HEK293 (cell line): ENCODE data around the gene SYNM.

Experiments
- CTCF ChIA-PET: fragments of 350-600 bp; formaldehyde crosslinking; extraction: SDS; loops from one replicate; lab custom pipeline; 2021; ENCODE audit warnings: antibody characterized with exemption; lab: Yijun Ruan, JAX
- POLR2A ChIA-PET: fragments of 300-600 bp; formaldehyde crosslinking; extraction: SDS; loops from one replicate; lab custom pipeline; 2020; ENCODE audit warnings: antibody characterized with exemption, inconsistent platforms; lab: Yijun Ruan, JAX
- H3K27ac ChIP-seq: fragments of 200-500 bp; sonication (Bioruptor generic); 2 replicates; pipeline ENCODE4 v1.5.1; 2014; ENCODE audit warnings: low read depth, low read length, control low read depth, inconsistent platforms; ENCODE audit errors: extremely low read depth
- H3K36me3 ChIP-seq, 2 experiments: fragments of 200-500 bp in 1 of 2; sonication (Bioruptor generic) in 1 of 2; 1 replicate in 1 of 2; 2 replicates in 1 of 2; pipeline ENCODE4 v1.5.1; 2014 to 2017; ENCODE audit warnings: inconsistent platforms in 2 of 2, low read length in 2 of 2; ENCODE audit not compliant: control insufficient read depth in 2 of 2, insufficient read depth in 1 of 2
- H3K4me1 ChIP-seq: fragments of 200-500 bp; sonication (Bioruptor generic); 2 replicates; pipeline ENCODE4 v1.5.1; 2014; ENCODE audit warnings: mild to moderate bottlenecking, low read length, inconsistent platforms; ENCODE audit not compliant: control insufficient read depth, insufficient read depth
- H3K4me3 ChIP-seq: 2 replicates; pipeline ENCODE4 v1.5.1; 2011; ENCODE audit warnings: low read depth, mild to moderate bottlenecking, control low read depth, low read length, moderate library complexity
- H3K9me3 ChIP-seq: fragments of 200-500 bp; sonication (Bioruptor generic); 2 replicates; pipeline ENCODE4 v1.5.1; 2014; ENCODE audit warnings: low read depth, low read length, inconsistent platforms; ENCODE audit not compliant: control insufficient read depth, insufficient read depth
- BCL11A ChIP-seq: fragments of 450-650 bp; formaldehyde crosslinking; IDR thresholded peaks from 2 replicates; pipeline ENCODE4 v1.5.1; 2016; ENCODE audit warnings: low read depth, missing biosample characterization, missing genetic modification characterization
- GFI1B ChIP-seq: fragments of 450-650 bp; formaldehyde crosslinking; IDR thresholded peaks from 2 replicates; pipeline ENCODE4 v1.5.1; 2016; ENCODE audit warnings: missing biosample characterization, missing genetic modification characterization
- HIC1 ChIP-seq: fragments of 450-650 bp; formaldehyde crosslinking; IDR thresholded peaks from 2 replicates; pipeline ENCODE4 v1.5.1; 2016; ENCODE audit warnings: missing biosample characterization, missing genetic modification characterization
- SALL2 ChIP-seq: fragments of 450-650 bp; formaldehyde crosslinking; IDR thresholded peaks from 2 replicates; pipeline ENCODE4 v1.5.0; 2017; ENCODE audit warnings: missing biosample characterization, mild to moderate bottlenecking, missing genetic modification characterization, borderline replicate concordance
- SETDB1 ChIP-seq: IDR thresholded peaks from one replicate; pipeline ENCODE4 v1.6.1; 2017; ENCODE audit warnings: mild to moderate bottlenecking, low read length, moderate library complexity, mixed read lengths; ENCODE audit not compliant: insufficient read length
- SP2 ChIP-seq: fragments of 450-650 bp; formaldehyde crosslinking; IDR thresholded peaks from 2 replicates; pipeline ENCODE4 v1.5.1; 2016; ENCODE audit warnings: missing biosample characterization, missing genetic modification characterization
- SP7 ChIP-seq: fragments of 450-650 bp; formaldehyde crosslinking; IDR thresholded peaks from 2 replicates; pipeline ENCODE4 v1.5.1; 2016; ENCODE audit warnings: missing biosample characterization, missing genetic modification characterization
- TCF7L2 ChIP-seq: IDR thresholded peaks from 2 replicates; pipeline ENCODE4 v1.6.1; 2011; ENCODE audit warnings: low read depth, mild to moderate bottlenecking, inconsistent platforms, low read length, moderate library complexity, borderline replicate concordance
- YY1 ChIP-seq: fragments of 450-650 bp; formaldehyde crosslinking; IDR thresholded peaks from 2 replicates; pipeline ENCODE4 v1.5.1; 2018; ENCODE audit warnings: missing biosample characterization, missing genetic modification characterization
- YY2 ChIP-seq: fragments of 450-650 bp; formaldehyde crosslinking; IDR thresholded peaks from 2 replicates; pipeline ENCODE4 v1.5.1; 2016; ENCODE audit warnings: missing biosample characterization, missing genetic modification characterization
- ZBTB17 ChIP-seq: fragments of 450-650 bp; formaldehyde crosslinking; IDR thresholded peaks from 2 replicates; pipeline ENCODE4 v1.5.1; 2016; ENCODE audit warnings: missing biosample characterization, missing genetic modification characterization
- ZBTB48 ChIP-seq: fragments of 450-650 bp; formaldehyde crosslinking; IDR thresholded peaks from 2 replicates; pipeline ENCODE4 v1.5.1; 2016; ENCODE audit warnings: missing biosample characterization, missing genetic modification characterization
- ZNF10 ChIP-seq: fragments of 450-650 bp; formaldehyde crosslinking; IDR thresholded peaks from 2 replicates; pipeline ENCODE4 v1.5.1; 2017; ENCODE audit warnings: missing biosample characterization, missing genetic modification characterization
- ZNF133 ChIP-seq: fragments of 450-650 bp; formaldehyde crosslinking; IDR thresholded peaks from 2 replicates; pipeline ENCODE4 v1.5.1; 2016; ENCODE audit warnings: missing biosample characterization, missing genetic modification characterization
- ZNF16 ChIP-seq: fragments of 450-650 bp; formaldehyde crosslinking; IDR thresholded peaks from 2 replicates; pipeline ENCODE4 v1.5.1; 2016; ENCODE audit warnings: low read depth, missing biosample characterization, missing genetic modification characterization
- ZNF169 ChIP-seq: fragments of 450-650 bp; formaldehyde crosslinking; IDR thresholded peaks from 2 replicates; pipeline ENCODE4 v1.5.1; 2016; ENCODE audit warnings: missing biosample characterization, missing genetic modification characterization
- ZNF26 ChIP-seq: fragments of 450-650 bp; formaldehyde crosslinking; IDR thresholded peaks from 2 replicates; pipeline ENCODE4 v1.5.1; 2016; ENCODE audit warnings: missing biosample characterization, missing genetic modification characterization
- ZNF350 ChIP-seq: fragments of 450-650 bp; formaldehyde crosslinking; IDR thresholded peaks from 2 replicates; pipeline ENCODE4 v1.5.0; 2017; ENCODE audit warnings: missing biosample characterization, mild to moderate bottlenecking, missing genetic modification characterization
- ZNF394 ChIP-seq: fragments of 450-650 bp; formaldehyde crosslinking; IDR thresholded peaks from 2 replicates; pipeline ENCODE4 v1.5.1; 2016; ENCODE audit warnings: missing biosample characterization, missing genetic modification characterization, mild to moderate bottlenecking, moderate library complexity, borderline replicate concordance
- ZNF433 ChIP-seq: fragments of 450-650 bp; formaldehyde crosslinking; IDR thresholded peaks from 2 replicates; pipeline ENCODE4 v1.5.1; 2016; ENCODE audit warnings: missing biosample characterization, missing genetic modification characterization, low read depth
- ZNF555 ChIP-seq: fragments of 450-650 bp; formaldehyde crosslinking; conservative IDR thresholded peaks from 2 replicates; pipeline ENCODE4 v1.5.1; 2017; ENCODE audit warnings: missing biosample characterization, mild to moderate bottlenecking, missing genetic modification characterization, inconsistent platforms
- ZNF624 ChIP-seq: fragments of 450-650 bp; formaldehyde crosslinking; IDR thresholded peaks from 2 replicates; pipeline ENCODE4 v1.5.1; 2017; ENCODE audit warnings: missing biosample characterization, missing genetic modification characterization
- ZNF76 ChIP-seq: fragments of 450-650 bp; formaldehyde crosslinking; IDR thresholded peaks from 2 replicates; pipeline ENCODE4; 2016; ENCODE audit warnings: low read depth, missing biosample characterization, missing genetic modification characterization, borderline replicate concordance
- ZSCAN5A ChIP-seq: fragments of 450-650 bp; formaldehyde crosslinking; IDR thresholded peaks from 2 replicates; pipeline ENCODE4 v1.5.1; 2016; ENCODE audit warnings: missing biosample characterization, missing genetic modification characterization
- TF ChIP-seq, protein P1 (sequence below): fragments of 450-650 bp; formaldehyde crosslinking; IDR thresholded peaks from 2 replicates; pipeline ENCODE4 v1.5.1; 2016; ENCODE audit warnings: missing biosample characterization, missing genetic modification characterization, low read depth
- TF ChIP-seq, protein P2 (sequence below): fragments of 450-650 bp; formaldehyde crosslinking; IDR thresholded peaks from 2 replicates; pipeline ENCODE4 v1.5.1; 2016; ENCODE audit warnings: missing biosample characterization, missing genetic modification characterization

Gene SYNM

DNA sequence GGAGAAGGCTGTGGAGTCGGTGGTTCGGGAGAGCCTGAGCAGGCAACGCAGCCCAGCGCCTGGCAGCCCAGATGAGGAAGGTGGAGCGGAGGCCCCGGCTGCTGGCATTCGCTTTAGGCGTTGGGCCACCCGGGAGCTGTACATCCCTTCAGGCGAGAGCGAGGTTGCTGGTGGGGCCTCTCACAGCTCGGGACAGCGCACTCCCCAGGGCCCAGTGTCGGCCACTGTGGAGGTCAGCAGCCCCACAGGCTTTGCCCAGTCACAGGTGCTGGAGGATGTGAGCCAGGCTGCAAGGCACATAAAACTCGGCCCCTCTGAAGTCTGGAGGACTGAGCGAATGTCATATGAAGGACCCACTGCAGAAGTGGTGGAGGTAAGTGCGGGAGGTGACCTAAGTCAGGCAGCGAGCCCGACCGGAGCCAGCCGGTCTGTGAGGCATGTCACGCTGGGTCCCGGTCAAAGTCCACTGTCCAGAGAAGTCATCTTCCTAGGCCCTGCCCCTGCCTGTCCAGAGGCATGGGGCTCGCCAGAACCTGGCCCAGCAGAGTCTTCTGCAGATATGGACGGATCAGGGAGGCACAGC is 26.7 kb downstream of the SYNM start:
- POLR2A ChIA-PET, result no interaction called here
- H3K36me3 ChIP-seq, result peaks cover 2 to 75% of the 10 kb centered on the region in 2 experiments; a peak in 1 of 3 replicates

GRCh38 chr15:99132122-99132521 is 27.2 kb downstream of the SYNM start:
- ChIA-PET POLR2A (no interaction called here), CTCF (no interaction called here)
- H3K4me1 ChIP-seq, result peaks cover 10% of the 10 kb centered on the region
- H3K36me3 ChIP-seq, result peaks cover 4 to 75% of the 10 kb centered on the region in 2 experiments; a peak in 1 of 3 replicates
- H3K9me3 ChIP-seq, result no peaks in the 10 kb centered on the region
- no peak overlapping the region for H3K27ac ChIP-seq
- no peak overlapping the region for H3K4me3 ChIP-seq
- TF ChIP-seq SALL2 (no peak), ZBTB17 (no peak), ZNF555 (tag by site-specific recombination) (no peak), ZBTB48 (tag by site-specific recombination) (no peak), SP7 (no peak), ZNF350 (no peak), ZNF26 (tag by site-specific recombination) (no peak), YY1 (tag by site-specific recombination) (no peak), ZNF10 (tag by site-specific recombination) (no peak), YY2 (tag by site-specific recombination) (no peak), ZNF16 (tag by site-specific recombination) (no peak), BCL11A (tag by site-specific recombination) (no peak), ZNF133 (tag by site-specific recombination) (no peak), ZNF433 (tag by site-specific recombination) (no peak), ZNF624 (no peak), ZSCAN5A (tag by site-specific recombination) (no peak), ZNF169 (no peak)
- TF ChIP-seq, protein P1, sequence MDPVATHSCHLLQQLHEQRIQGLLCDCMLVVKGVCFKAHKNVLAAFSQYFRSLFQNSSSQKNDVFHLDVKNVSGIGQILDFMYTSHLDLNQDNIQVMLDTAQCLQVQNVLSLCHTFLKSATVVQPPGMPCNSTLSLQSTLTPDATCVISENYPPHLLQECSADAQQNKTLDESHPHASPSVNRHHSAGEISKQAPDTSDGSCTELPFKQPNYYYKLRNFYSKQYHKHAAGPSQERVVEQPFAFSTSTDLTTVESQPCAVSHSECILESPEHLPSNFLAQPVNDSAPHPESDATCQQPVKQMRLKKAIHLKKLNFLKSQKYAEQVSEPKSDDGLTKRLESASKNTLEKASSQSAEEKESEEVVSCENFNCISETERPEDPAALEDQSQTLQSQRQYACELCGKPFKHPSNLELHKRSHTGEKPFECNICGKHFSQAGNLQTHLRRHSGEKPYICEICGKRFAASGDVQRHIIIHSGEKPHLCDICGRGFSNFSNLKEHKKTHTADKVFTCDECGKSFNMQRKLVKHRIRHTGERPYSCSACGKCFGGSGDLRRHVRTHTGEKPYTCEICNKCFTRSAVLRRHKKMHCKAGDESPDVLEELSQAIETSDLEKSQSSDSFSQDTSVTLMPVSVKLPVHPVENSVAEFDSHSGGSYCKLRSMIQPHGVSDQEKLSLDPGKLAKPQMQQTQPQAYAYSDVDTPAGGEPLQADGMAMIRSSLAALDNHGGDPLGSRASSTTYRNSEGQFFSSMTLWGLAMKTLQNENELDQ (tag by site-specific recombination), result no peak

More for the DNA sequence above, 26.7 kb downstream of the SYNM start:
- no peak overlapping the region for H3K4me3 ChIP-seq
- CTCF ChIA-PET, result no interaction called here
- no peaks in the 10 kb centered on the region for H3K9me3 ChIP-seq
- no peak overlapping the region for H3K27ac ChIP-seq
- peaks cover 10% of the 10 kb centered on the region for H3K4me1 ChIP-seq
- TF ChIP-seq HIC1 (tag by site-specific recombination), result no peak
- no peak for TF ChIP-seq ZNF394 (tag by site-specific recombination)
- TF ChIP-seq, protein P2, sequence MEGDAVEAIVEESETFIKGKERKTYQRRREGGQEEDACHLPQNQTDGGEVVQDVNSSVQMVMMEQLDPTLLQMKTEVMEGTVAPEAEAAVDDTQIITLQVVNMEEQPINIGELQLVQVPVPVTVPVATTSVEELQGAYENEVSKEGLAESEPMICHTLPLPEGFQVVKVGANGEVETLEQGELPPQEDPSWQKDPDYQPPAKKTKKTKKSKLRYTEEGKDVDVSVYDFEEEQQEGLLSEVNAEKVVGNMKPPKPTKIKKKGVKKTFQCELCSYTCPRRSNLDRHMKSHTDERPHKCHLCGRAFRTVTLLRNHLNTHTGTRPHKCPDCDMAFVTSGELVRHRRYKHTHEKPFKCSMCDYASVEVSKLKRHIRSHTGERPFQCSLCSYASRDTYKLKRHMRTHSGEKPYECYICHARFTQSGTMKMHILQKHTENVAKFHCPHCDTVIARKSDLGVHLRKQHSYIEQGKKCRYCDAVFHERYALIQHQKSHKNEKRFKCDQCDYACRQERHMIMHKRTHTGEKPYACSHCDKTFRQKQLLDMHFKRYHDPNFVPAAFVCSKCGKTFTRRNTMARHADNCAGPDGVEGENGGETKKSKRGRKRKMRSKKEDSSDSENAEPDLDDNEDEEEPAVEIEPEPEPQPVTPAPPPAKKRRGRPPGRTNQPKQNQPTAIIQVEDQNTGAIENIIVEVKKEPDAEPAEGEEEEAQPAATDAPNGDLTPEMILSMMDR, result no peak
- no peak for TF ChIP-seq SETDB1
- TF ChIP-seq TCF7L2, result no peak
- TF ChIP-seq ZNF76, result no peak
- TF ChIP-seq ZBTB17, result no peak
- TF ChIP-seq SP2 (tag by site-specific recombination), result no peak
- TF ChIP-seq GFI1B (tag by site-specific recombination), result no peak
- TF ChIP-seq, all 188 proteins: peak for 0
